GM19452 (cell line): ENCODE data around the gene CDH23.

Experiments
- ATAC-seq: cut with Tn5 transposase; IDR thresholded peaks from one replicate; pipeline ENCODE4 v1.9.1; 2021; ENCODE audit not compliant: unreplicated experiment

Gene CDH23

DNA sequence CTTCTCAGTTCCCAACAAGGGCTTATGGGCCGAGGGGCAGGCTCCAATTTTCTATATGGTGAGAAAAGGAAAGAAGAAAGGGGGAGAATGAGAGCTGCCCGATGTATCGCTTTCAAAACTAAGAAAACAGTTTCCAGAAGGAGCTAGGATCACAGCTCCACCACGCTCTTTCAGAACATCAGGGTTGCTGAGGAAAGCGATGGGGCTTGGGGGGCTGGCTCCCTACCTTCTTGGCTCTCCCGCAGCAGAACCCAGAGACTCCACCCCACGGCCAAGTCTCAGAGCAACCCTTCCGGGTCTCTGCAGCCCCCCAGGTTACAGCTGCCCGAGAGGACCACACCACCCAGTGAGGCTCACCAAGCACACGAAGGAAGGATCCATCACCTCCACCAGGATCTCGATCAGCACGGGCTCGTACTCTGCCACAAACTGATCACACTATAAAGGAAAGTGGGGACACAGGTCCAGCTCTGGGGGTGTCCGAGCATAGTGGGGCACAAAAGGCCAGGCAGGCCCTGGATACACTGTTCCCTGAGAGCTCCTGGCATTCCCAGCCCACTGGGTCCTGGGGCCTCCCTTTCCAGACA, 422.0 kb downstream of the CDH23 start:
- ATAC-seq: no peak

DNA sequence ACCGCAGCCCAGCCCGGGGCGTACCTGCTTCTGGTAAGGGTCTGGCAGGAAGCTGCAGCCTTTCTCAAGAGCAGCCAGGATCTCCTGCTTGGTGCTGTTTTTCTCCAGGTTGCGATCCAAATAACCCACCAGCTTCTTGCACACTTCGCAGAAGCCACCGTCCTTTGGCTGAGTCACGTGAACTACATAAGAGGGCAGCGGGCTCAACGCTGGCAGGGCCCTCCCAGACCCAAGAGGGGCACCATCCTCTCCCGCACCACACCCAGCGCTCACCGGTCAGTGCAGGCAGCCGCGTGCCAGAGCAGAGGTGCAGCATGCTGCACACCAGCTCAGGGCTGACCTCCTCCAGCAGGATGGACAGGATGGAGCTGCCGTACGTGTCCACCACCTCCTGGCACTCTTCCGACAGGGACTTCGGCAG, 422.7 kb downstream of the CDH23 start:
- no peak for ATAC-seq

DNA sequence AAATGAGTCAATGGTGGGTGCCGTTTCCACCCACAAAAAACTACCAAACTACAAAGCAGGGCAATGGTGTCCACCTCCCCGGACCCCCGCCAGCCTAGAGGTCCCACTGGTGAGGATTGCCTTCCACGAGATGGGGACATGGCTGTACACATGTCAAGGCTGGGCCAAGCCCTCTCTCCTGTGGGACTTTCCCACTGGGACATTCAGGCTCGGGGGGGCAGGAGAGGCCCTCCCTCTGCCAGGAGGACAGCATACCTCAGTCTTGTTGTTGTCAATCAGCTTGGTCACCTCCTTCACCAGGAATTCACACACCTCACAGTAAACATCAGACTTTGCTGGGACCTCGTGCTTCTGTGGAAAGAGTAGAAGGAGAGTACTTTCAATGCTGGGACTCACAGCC, 423.3 kb downstream of the CDH23 start:
- ATAC-seq: no peak

DNA sequence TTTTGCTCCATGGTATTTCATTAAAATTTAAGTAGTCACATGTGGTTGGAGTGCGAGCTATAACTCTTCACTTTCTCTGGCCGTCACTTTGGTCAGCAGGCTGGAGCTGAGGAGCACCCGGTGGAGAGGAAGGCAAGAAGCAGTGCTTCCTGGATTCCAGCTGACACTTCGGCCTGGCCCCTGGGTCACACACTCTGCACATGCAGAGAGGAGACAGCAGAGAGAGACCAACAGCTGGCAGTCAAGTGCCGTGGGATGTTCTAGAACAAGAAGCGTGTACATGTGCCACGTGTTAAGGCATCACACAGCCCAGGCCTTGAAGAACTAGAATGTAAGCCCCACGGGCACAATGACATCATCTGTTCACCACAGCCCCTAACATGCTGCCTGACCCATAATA, 424.2 kb downstream of the CDH23 start:
- ATAC-seq: no peak

DNA sequence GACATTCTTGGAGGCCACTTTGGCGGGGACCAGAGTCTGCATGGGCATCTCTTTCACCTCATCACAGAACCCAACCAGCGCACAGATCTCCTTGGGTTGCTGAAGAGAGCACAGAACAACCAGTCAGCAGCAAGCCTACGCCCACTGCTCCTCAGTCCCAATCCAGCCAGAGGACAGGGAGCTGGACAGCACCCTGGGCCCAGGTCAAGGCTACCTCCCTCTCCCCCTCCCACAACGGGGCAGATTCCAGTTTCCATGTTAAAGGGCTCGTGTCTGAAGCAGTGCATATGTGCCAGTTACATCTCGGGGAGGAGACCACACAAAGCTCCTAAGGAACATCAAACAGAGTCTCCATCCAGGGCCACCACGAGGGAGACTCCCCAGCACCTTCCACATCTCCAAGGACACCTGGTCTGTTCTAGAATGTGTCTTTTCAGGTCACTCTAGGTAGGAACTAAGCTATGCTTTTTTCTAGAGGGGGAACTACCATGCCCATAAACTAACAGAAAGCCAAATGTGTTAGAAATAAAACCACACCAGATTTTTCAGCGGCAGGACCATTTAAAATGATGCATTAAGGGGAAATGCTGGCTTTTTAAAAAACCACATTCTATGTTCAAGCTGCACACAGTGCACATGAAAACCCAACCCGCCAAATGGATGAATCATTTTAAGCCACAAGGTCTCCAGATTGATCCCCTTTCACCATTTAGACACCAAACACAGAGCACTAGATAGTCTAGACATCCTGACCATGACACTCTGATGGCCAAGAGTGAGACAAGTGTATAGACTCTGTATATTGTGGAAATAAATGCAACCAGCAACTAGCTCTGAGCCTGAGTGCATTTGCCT, 425.4 kb downstream of the CDH23 start:
- no peak for ATAC-seq

DNA sequence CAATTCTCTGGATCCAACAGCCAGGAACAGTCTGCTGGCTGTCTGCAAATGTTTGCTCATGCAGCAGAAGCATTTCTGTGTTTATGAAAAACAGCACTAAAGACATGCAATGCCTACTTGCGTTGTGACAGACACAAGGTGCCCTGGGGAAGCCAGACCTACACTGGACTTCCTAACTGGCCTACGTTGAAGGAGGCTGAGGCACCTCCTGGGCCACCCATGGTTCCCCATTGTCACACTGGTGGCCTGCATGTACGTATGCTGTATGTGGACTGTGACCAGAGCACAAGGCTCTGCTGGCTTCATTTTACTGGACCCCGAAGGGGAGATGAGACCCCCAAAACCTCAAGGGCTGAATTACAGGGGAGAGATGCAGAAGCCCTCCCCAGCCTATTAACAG, 426.6 kb downstream of the CDH23 start:
- no peak for ATAC-seq

DNA sequence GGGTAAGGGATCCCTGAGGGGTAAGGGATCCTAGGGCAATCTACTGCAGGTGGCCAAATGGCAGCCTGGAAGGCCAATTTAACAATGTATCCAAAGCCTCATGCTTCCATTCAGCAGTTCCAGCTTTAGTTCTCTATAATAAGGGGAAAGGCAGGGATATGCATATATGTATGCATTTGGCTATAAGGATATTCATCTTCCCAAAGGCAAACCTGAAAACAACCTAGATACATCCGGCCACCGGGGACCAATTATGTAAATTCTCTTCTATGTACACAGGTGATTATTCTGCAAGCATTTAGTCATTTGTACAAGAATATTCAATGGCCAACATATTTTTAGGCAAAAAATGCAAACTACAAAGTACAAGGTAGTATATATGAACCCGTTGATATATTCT, 427.6 kb downstream of the CDH23 start:
- no peak for ATAC-seq

DNA sequence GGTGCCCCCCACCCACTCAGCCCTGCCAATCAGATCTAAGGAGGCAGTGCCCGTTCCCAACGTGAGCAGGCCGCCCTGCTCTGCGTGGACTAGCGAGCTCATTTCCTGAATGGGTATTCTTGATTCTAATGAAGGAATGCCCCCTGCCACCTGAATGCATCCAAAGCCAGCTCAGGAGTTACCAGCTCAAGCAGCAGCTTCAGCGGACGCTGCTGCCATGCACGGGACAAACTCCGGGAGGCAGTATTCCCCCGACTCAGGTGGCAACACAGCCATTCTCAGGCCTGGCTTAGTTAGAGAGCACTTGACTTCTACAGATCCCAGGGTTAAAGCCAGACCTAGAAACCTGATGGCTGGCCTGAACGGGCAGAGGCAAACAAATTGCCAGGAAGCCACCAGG, 428.5 kb downstream of the CDH23 start:
- no peak for ATAC-seq

DNA sequence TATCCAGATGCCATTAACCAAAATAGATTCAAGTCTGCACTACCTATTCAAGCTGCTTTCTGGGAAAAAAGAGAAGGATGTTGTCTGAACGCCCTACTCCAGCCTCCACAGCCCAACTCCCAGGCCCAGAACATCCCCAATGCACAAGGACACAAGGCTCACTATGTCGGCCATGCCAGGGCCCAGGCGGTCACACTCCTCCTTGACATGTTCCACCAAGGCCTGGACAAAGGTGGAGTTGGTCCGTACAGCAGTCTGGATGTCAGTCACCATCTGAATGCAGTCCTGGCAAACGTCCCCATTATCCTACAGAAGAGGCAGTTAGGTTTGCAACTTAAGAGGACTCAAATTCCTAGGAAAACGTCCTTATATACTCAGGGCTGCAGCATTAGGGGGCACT, 431.1 kb downstream of the CDH23 start:
- no peak for ATAC-seq

DNA sequence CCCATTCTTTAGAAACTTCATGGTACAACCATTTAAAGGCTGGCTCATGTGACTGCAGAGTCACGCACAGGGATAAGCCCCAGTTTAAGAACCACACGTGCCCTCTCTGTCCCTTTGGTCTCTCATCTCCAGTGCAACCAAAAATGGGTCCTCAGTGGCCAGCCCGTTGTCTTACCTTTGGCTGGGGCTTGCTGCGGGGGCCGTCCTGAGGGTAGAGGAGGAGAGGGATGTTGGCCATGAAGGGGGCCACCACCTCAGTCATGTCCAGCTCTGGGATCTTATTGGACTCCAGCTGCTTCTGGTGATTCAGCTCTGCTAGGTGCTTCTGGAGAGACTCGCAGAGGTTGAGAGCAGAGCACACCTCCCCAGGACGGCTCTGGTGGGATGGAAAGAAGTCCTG, 432.0 kb downstream of the CDH23 start:
- ATAC-seq: no peak

DNA sequence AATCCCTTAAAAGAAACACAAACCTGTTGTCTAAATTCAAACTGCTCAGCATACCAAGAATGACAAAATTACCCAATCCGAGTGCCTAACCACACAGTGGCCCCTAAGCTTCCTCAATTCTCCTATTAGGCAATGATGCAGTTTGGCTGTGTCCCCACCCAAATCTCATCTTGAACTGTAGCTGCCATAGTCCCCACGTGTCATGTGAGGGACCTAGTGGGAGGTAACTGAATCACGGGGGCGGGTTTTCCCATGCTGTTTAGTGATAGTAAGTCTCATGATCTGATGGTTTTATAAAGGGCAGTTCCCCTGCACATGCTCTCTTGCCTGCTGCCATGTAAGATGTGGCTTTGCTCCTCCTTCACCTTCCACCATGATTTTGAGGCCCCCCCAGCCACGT, 432.5 kb downstream of the CDH23 start:
- no peak for ATAC-seq

DNA sequence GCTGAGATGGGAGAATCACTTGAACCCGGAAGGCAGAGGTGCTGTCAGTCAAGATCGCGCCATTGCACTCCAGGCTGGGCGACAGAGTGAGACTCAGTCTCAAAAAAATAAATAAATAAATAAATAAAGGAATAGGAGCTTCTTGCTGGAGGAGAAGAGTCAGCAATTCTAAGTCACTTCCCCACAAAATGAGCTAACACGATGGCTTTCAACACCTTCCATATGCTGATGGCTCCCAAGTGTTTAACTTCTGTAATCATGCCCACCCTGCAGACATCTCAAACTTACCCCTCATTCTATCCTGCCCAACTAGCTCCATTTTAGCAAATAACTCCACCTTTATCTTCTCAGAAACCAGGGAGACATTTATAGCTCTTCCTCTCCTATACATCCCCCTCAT, 433.2 kb downstream of the CDH23 start:
- ATAC-seq: no peak

DNA sequence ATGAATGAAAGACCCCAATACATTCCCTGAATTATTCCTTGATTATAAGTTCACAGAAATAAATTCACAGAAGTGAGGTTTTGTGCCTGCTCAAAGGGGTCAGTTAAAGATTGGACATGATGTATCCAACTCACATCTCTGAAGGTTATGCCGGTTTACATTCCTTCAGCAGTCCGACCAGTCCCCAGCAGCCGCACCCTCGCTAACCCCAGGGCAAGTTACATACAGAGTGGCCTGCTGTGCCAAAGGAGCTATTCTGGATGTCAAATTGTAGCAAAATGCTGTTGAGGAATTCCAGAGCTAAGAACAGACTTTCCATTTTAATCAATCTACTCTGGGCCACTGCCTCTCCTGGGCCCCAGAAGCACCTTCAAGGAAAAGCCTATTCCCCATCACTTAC, 434.0 kb downstream of the CDH23 start:
- ATAC-seq: no peak

DNA sequence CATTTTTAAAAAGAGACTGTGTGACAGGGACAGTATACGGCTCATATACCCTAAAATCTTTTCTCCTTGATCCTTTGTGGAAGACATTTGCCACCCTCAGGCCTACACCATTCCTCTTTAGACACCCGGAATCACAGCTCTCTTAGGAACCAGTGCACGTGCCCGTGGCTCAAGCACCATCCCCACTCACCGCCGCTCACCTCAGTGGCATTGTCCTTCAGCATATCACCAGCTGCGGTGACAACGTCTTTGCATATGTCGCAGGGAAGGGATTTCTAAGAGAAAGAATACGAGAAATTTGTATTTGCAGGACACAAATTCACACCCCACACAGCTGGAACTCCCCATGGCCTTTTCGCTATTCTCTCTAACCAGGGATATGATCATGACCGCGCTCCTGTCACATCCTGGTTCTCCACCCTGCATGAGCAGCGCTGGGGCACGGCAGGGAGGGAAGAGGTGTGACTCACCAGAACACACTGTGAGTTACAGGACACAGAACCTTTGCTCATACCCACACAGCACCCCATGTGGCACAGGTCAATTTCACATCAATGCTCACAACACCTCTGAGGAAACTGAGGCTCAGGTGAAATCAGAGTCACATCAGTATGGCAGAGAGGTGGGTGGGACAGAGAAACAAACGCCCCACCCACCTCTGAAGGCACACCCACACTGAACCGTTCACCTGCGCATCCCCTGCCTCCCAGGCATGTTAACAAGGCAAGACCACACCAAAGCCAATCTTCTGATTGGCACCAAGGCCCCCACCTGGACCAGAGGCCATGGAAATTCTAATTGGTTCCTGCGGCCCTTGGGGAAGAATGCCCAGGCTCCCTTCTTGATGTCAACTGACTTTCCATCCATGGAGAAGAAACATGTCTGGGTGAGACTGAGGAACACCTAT, 435.2 kb downstream of the CDH23 start:
- ATAC-seq: no peak

DNA sequence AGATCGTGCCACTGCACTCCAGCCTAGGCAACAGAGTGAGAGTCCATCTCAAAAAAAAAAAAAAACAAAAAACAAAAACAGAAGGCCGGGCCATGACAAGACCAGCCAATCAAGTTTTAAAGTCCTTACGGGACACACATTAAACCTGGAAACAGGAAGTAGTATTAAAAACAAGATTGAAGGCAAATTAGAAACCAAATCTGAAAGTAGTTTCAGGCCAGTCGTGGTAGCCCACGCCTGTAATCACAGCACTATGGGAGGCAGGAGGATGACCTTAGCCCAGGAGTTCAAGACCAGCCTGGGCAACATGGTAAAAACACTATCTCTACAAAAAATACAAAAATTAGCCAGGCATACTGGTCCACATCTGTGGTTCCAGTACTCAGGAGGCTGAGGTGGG, 436.2 kb downstream of the CDH23 start:
- ATAC-seq: no peak

DNA sequence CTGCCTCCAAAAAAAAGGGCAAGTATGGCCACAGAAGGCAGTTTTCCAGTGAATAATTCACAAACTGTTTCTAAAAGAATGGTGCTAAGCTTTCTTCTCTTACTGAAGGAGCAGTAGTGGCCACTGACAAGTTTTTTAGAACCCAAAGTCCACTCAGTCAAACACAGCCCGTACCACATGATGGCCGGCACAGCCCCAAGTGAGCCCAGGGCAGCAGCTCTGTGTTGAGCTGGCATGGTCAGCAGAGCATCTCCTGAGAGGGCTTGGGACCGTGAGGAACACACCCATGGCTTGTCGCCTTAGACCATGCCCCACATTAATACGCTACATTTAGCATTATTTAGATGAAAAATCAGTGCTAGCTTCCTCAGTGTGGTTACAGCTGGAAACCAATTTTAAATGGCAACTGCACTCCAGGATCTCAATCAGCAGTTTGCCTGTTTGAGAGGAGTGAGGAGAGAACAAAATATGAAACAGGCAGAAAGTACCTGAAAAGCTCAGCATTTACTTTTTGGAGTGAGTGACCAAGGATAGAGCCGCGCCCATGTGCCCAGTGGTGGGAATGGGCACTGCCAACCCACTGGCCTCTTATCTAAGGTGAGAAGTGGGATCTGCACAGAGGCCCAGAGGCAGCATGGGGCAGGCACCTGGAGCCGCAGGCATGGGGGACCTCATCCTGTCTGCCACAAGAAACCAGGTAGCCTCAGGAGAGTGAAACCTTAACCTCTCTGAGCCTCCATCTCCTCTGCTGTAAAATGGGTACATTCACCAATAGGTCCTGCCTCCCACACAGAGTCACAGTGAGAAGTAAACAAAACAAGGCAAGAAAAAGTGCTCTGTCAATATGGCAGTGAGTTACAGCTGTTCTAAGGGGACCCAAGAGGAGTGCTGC, 437.0 kb downstream of the CDH23 start:
- no peak for ATAC-seq

DNA sequence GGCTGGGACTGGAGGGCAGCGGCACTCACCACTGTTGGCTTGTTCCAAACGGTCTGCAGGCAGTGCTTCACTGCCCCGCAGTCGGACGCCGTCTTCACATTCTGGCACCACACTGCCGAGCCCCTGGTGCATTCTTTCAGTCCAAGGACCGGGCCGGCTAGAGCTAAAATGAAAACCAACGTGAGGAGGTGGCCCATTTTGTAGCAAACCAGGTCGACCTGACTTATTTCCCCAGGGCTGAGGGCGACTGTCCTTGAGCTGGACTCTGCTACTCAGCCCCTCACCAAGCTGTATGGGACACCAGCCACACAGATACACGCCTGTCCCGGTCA, 437.6 kb downstream of the CDH23 start:
- ATAC-seq: no peak

DNA sequence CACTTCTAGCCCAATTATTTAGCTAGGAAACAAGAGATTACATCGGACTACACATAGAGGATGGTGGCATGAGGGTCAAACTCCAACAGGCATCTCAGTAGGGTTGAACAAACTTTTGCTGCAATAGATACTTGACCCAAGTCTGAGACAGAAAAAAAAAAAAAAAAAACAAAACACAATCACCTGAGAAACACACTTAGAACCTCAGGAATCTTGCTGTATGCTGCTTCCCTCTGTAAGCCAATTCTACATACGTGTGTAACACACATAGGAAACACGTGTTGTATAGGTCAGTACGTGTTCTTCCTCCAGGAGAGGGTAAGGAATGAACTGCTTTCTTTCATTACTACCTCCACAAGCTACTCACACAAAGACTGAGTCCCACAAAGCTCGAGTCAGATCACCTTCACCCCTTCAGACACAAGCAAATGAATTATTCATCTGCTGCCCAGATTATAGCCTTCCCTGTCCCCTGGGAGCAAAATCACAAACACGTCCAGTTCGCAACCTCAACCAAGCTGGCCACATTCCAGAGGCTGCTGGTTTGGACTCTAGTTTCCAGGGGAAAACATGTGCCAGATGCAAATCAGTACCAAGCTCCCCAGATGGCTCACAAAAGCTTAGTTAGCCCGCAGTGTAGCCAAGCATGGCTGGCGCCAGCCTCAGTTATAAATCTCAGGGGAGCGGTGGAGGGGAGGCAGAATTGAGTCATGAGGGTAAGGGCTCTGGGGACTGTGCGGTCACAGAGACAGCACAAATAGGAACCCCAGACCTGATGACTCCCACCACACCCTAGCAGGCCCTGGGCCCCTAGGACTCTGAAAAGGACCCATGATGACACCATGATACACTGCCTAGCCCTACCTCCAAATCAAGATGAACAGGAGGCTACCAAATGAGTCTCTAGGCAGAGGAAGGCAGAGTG, 439.2 kb downstream of the CDH23 start:
- ATAC-seq: peak; percentile 92

DNA sequence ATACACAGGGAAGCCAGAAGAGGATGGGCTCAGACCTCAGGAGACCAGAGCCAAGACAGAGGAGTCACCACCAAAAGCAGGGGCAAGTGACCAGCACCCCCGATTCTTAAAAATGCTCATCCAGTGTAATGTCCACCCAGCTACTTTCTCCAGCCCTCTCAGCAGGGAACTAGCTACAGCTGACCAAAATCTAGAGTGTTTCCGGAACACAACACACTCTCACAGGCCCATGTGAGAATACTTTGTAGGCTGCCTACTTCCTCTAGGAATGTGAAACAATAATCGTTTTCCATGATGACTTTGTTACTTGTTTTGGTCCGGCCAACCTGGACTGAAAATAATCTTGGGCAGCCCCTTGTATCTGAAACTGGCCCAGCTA, 439.9 kb downstream of the CDH23 start:
- no peak for ATAC-seq
